NCI-H1436 treated with DMSO at 0.1 percent for 48 hours (cell line): Measurements from ENCODE around the gene NALCN.

Source experiments
- DNase-seq: peaks from one replicate; lab custom pipeline; 2025; lab: John Stamatoyannopoulos, UW

Gene NALCN

GRCh38 chr13:101416181-101417042 is at the start of gene NALCN:
NALCN (minus strand) TSS chr13:101416508; CDS start chr13:101399126, 17,382 bp downstream.
- DNase-seq = no peak

GRCh38 chr13:101465877-101466276 is 49.6 kb upstream of the NALCN start:
- DNase-seq = no peak

GRCh38 chr13:101457176-101457575 is 40.9 kb upstream of the NALCN start:
- no peak for DNase-seq

GRCh38 chr13:101455863-101456262 is 39.6 kb upstream of the NALCN start:
- DNase-seq = no peak

GRCh38 chr13:101454767-101455166 is 38.5 kb upstream of the NALCN start:
- DNase-seq = no peak

GRCh38 chr13:101453784-101454201 is 37.5 kb upstream of the NALCN start:
- DNase-seq = peak; percentile 16

- no peak for DNase-seq
Observed at GRCh38 chr13:101452519-101453485, 36.5 kb upstream of the NALCN start, which contains the start of gene ITGBL1. ITGBL1 (plus strand) TSS chr13:101452675; CDS start chr13:101452834, 159 bp downstream.

- no peak for DNase-seq
Observed at GRCh38 chr13:101451641-101452040, 35.3 kb upstream of the NALCN start.

- DNase-seq = no peak
Observed at GRCh38 chr13:101450749-101451130, 34.4 kb upstream of the NALCN start.

- DNase-seq = no peak
Observed at GRCh38 chr13:101449790-101450748, 33.8 kb upstream of the NALCN start.

- no peak for DNase-seq
Observed at GRCh38 chr13:101447852-101448251, 31.5 kb upstream of the NALCN start.

GRCh38 chr13:101434486-101434885 is 18.2 kb upstream of the NALCN start:
- no peak for DNase-seq

- DNase-seq = no peak
Observed at GRCh38 chr13:101433895-101434294, 17.6 kb upstream of the NALCN start.

GRCh38 chr13:101429733-101430132 is 13.4 kb upstream of the NALCN start:
- DNase-seq = no peak

GRCh38 chr13:101425623-101426022 is 9.3 kb upstream of the NALCN start:
- DNase-seq = no peak

GRCh38 chr13:101425156-101425471 is 8.8 kb upstream of the NALCN start:
- no peak for DNase-seq

GRCh38 chr13:101424381-101425155 is 8.3 kb upstream of the NALCN start:
- no peak for DNase-seq

- no peak for DNase-seq
Observed at GRCh38 chr13:101423872-101424271, 7.6 kb upstream of the NALCN start.

GRCh38 chr13:101417501-101417900 is 1.2 kb upstream of the NALCN start:
- DNase-seq = no peak

- no peak for DNase-seq
Observed at GRCh38 chr13:101417043-101417406, 717 bp upstream of the NALCN start.
